Measurements from ENCODE around the gene ARHGEF17. TPM values are rescaled to one million over a fixed set of nuclear protein-coding genes. Genes with fewer than 3 reads are reported as not detected.

The ARHGEF17 gene
- total and polyA plus RNA-seq, 2 donors (not counting 1 experiment from before 2014, with no cell fraction given): 42.8 to 43.1 TPM

DNA sequence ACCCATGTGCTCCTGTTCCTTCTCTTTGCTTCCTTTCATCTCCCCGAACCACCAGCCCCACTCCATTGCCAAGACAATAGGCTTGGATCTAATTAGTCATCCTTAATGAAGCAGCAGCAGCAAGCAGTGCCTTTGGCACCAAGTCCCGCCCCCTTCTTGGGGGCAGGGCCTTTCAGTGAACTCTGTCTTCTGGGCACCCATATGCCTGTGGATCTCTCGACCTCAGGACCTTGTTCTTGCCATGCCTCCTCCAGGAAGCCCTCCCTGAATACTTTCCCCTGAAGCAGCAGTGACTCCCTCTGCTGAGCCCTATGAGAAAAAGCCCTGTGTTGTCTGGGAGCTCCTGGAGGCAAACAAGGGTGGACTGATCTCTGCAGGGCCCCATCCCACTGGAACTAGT lies 32.1 kb downstream of the ARHGEF17 start:
- no peak overlapping the region for H3K27ac ChIP-seq (ENCODE audit: insufficient read depth, low read length)
- peaks cover 4% of the 10 kb centered on the region for H4K20me1 ChIP-seq (ENCODE audit: control insufficient read depth, extremely low read depth, insufficient read depth, low read length)

DNA sequence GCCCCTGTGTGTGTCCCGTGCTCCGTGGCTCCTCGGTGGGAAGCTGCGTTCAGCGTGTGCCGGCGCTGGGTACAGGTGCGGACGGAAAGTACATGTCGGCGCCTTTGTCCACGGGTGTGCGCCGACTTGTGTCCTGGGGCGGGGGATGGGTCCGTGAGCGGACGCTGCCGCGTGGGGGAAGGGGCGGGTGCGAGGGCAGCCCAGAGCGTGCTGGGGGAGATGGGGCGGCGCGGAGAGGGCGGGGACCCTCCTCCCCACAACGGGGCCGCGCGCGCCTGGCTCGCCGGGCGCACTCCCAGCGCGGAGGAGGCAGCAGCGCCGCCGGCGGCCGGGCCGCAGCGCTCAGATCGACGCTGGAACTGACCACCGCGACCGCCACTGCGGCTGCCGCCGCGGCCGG lies 34.6 kb downstream of the ARHGEF17 start:
- no peak overlapping the region for H3K27ac ChIP-seq (ENCODE audit: insufficient read depth, low read length)

More for the DNA sequence above, 32.1 kb downstream of the ARHGEF17 start:
- DNase-seq (ENCODE audit: low read depth in 2 of 2): no peak
- H3K27me3 ChIP-seq (ENCODE audit: control insufficient read depth, insufficient read depth, low read length): no peaks in the 10 kb centered on the region
- no peak overlapping the region for H3K4me3 ChIP-seq (replicated peaks in 1 of 4; ENCODE audit: control extremely low read depth in 1 of 4, insufficient read depth in 1 of 4, low read depth in 3 of 4, low read length in 4 of 4)
- H3K4me1 ChIP-seq (ENCODE audit: control insufficient read depth, extremely low read depth, insufficient read depth, low read length): peaks cover 26% of the 10 kb centered on the region
- peaks cover 80% of the 10 kb centered on the region for H3K79me2 ChIP-seq (ENCODE audit: control insufficient read depth, insufficient read depth, low read length)
- H3K9ac ChIP-seq (ENCODE audit: insufficient read depth, low read length): no peak overlapping the region
- H2AFZ ChIP-seq (ENCODE audit: low read length): no peak overlapping the region
- no peak overlapping the region for H3K4me2 ChIP-seq (ENCODE audit: extremely low read depth, insufficient read depth, low read length)
- peaks cover 1% of the 10 kb centered on the region for H3K36me3 ChIP-seq (ENCODE audit: control insufficient read depth, insufficient read depth, low read length)
- TF ChIP-seq, protein P1, sequence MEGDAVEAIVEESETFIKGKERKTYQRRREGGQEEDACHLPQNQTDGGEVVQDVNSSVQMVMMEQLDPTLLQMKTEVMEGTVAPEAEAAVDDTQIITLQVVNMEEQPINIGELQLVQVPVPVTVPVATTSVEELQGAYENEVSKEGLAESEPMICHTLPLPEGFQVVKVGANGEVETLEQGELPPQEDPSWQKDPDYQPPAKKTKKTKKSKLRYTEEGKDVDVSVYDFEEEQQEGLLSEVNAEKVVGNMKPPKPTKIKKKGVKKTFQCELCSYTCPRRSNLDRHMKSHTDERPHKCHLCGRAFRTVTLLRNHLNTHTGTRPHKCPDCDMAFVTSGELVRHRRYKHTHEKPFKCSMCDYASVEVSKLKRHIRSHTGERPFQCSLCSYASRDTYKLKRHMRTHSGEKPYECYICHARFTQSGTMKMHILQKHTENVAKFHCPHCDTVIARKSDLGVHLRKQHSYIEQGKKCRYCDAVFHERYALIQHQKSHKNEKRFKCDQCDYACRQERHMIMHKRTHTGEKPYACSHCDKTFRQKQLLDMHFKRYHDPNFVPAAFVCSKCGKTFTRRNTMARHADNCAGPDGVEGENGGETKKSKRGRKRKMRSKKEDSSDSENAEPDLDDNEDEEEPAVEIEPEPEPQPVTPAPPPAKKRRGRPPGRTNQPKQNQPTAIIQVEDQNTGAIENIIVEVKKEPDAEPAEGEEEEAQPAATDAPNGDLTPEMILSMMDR (conservative IDR thresholded peaks at IDR 0.05 in 1 of 2, IDR thresholded peaks at IDR 0.05 in 1 of 2; ENCODE audit: low read depth in 1 of 2, low read length in 2 of 2): no peak
- TF ChIP-seq EZH2 (IDR thresholded peaks at IDR 0.05; ENCODE audit: low read length, missing control alignments): no peak
- H3K9me3 ChIP-seq (ENCODE audit: control insufficient read depth, insufficient read depth, low read depth, low read length): no peaks in the 10 kb centered on the region

DNA sequence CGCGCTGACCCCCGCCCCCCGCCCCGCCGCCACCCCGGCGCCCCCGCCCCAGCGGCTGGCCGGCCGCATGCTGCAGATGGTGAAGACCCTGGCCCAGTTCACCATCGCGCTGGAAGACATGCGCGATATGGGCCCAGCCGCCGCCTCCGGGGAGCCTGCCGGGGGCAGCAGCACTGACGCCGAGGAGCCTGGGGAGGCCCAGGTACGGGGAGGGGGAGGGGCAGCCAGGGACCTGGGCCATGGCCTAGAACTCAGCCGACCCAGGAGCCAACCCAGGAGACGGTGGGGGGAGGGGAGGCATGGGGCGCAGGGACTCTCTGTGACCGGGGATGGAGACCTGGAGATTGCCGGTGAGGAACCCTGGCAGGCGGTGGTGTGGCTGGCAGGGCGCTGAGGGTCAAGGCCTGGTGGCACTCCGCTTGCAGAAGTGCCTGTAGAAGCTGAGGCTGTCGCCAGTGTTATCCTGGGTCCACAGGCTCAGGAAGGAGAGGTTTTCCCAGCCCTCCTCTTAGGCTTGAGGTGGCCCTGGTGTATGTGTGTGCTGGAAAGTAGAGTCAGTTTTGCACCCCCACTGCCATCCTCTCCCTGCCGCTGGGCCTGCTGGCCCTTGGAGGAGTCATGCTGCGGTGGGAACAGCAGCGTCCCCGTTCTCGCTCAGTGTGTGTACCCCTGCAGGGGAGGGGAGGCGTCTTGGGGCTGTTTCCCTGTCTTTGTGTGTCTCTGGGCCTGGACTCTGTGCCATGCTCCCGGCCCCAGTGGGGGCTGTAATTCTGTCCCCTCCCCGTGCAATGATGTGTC lies 35.2 kb downstream of the ARHGEF17 start:
- H3K27me3 ChIP-seq (ENCODE audit: control insufficient read depth, insufficient read depth, low read length): no peaks in the 10 kb centered on the region
- no peak overlapping the region for H3K4me2 ChIP-seq (ENCODE audit: extremely low read depth, insufficient read depth, low read length)
- TF ChIP-seq, protein P1 (conservative IDR thresholded peaks at IDR 0.05 in 1 of 2, IDR thresholded peaks at IDR 0.05 in 1 of 2; ENCODE audit: low read depth in 1 of 2, low read length in 2 of 2): no peak
- no peak for TF ChIP-seq EZH2 (IDR thresholded peaks at IDR 0.05; ENCODE audit: low read length, missing control alignments)
- H2AFZ ChIP-seq (ENCODE audit: low read length): no peak overlapping the region
- peaks cover 24% of the 10 kb centered on the region for H3K4me1 ChIP-seq (ENCODE audit: control insufficient read depth, extremely low read depth, insufficient read depth, low read length)
- H3K9me3 ChIP-seq (ENCODE audit: control insufficient read depth, insufficient read depth, low read depth, low read length): no peaks in the 10 kb centered on the region
- peak overlapping the region in 1 of 4 experiments; percentile 10 for H3K4me3 ChIP-seq (replicated peaks in 1 of 4; ENCODE audit: control extremely low read depth in 1 of 4, insufficient read depth in 1 of 4, low read depth in 3 of 4, low read length in 4 of 4)
- no peak overlapping the region for H3K9ac ChIP-seq (ENCODE audit: insufficient read depth, low read length)
- peaks cover 4% of the 10 kb centered on the region for H4K20me1 ChIP-seq (ENCODE audit: control insufficient read depth, extremely low read depth, insufficient read depth, low read length)
- H3K36me3 ChIP-seq (ENCODE audit: control insufficient read depth, insufficient read depth, low read length): peaks cover 13% of the 10 kb centered on the region
- H3K27ac ChIP-seq (ENCODE audit: insufficient read depth, low read length): no peak overlapping the region
- no peak for DNase-seq (ENCODE audit: low read depth in 2 of 2)
- H3K79me2 ChIP-seq (ENCODE audit: control insufficient read depth, insufficient read depth, low read length): peaks cover 78% of the 10 kb centered on the region

More for the DNA sequence above, 34.6 kb downstream of the ARHGEF17 start:
- H3K4me3 ChIP-seq (replicated peaks in 1 of 4; ENCODE audit: control extremely low read depth in 1 of 4, insufficient read depth in 1 of 4, low read depth in 3 of 4, low read length in 4 of 4): peak overlapping the region in 1 of 4 experiments; percentile 4
- H3K36me3 ChIP-seq (ENCODE audit: control insufficient read depth, insufficient read depth, low read length): peaks cover 10% of the 10 kb centered on the region
- H3K79me2 ChIP-seq (ENCODE audit: control insufficient read depth, insufficient read depth, low read length): peaks cover 80% of the 10 kb centered on the region
- H3K9me3 ChIP-seq (ENCODE audit: control insufficient read depth, insufficient read depth, low read depth, low read length): no peaks in the 10 kb centered on the region
- peaks cover 24% of the 10 kb centered on the region for H3K4me1 ChIP-seq (ENCODE audit: control insufficient read depth, extremely low read depth, insufficient read depth, low read length)
- H3K27me3 ChIP-seq (ENCODE audit: control insufficient read depth, insufficient read depth, low read length): no peaks in the 10 kb centered on the region
- TF ChIP-seq, protein P1 (conservative IDR thresholded peaks at IDR 0.05 in 1 of 2, IDR thresholded peaks at IDR 0.05 in 1 of 2; ENCODE audit: low read depth in 1 of 2, low read length in 2 of 2): no peak
- TF ChIP-seq EZH2 (IDR thresholded peaks at IDR 0.05; ENCODE audit: low read length, missing control alignments): no peak
- no peak overlapping the region for H3K9ac ChIP-seq (ENCODE audit: insufficient read depth, low read length)
- no peak overlapping the region for H2AFZ ChIP-seq (ENCODE audit: low read length)
- no peak for DNase-seq (ENCODE audit: low read depth in 2 of 2)
- peaks cover 4% of the 10 kb centered on the region for H4K20me1 ChIP-seq (ENCODE audit: control insufficient read depth, extremely low read depth, insufficient read depth, low read length)
- peak overlapping the region; percentile 48 for H3K4me2 ChIP-seq (ENCODE audit: extremely low read depth, insufficient read depth, low read length)
